Measurements from ENCODE around the gene SH2D3C. TPM values are rescaled to one million over a fixed set of nuclear protein-coding genes. Genes with fewer than 3 reads are reported as not detected.

The SH2D3C gene
- total RNA-seq, 2 experiments from 2014 or later = 10.9 to 11.8 TPM

- H3K27ac ChIP-seq (ENCODE audit: low read depth in 1 of 2, low read length in 2 of 2) = peak overlapping the region in 1 of 2 donors; percentile 9
- H3K36me3 Mint-ChIP-seq (ENCODE audit: low read depth) = peaks cover 60% of the 10 kb centered on the region
- no peaks in the 10 kb centered on the region for H3K27me3 Mint-ChIP-seq
- H3K27me3 ChIP-seq (ENCODE audit: control insufficient read depth in 1 of 2, insufficient read depth in 2 of 2, low read length in 2 of 2) = no peaks in the 10 kb centered on the region
- ATAC-seq (ENCODE audit: poor library complexity) (no peak), DNase-seq (no peak)
- no peak overlapping the region for H3K4me3 ChIP-seq (ENCODE audit: low read length)
- H3K9me3 Mint-ChIP-seq = no peaks in the 10 kb centered on the region
- ChIA-PET CTCF (interaction anchor here (1.9 to 4.6 kb wide), 2 partner anchors 12 to 38 kb away, joined by 6 to 24 read pairs; partner anchors contain the start of genes CDK9 and TOR2A), POLR2A (interaction anchor here (0.8 to 0.9 kb wide), 2 partner anchors 10 to 12 kb away, joined by 3 read pairs; partner anchors contain the start of gene CDK9)
- TF ChIP-seq, protein P1, sequence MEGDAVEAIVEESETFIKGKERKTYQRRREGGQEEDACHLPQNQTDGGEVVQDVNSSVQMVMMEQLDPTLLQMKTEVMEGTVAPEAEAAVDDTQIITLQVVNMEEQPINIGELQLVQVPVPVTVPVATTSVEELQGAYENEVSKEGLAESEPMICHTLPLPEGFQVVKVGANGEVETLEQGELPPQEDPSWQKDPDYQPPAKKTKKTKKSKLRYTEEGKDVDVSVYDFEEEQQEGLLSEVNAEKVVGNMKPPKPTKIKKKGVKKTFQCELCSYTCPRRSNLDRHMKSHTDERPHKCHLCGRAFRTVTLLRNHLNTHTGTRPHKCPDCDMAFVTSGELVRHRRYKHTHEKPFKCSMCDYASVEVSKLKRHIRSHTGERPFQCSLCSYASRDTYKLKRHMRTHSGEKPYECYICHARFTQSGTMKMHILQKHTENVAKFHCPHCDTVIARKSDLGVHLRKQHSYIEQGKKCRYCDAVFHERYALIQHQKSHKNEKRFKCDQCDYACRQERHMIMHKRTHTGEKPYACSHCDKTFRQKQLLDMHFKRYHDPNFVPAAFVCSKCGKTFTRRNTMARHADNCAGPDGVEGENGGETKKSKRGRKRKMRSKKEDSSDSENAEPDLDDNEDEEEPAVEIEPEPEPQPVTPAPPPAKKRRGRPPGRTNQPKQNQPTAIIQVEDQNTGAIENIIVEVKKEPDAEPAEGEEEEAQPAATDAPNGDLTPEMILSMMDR (IDR thresholded peaks at IDR 0.05) = no peak
- no peak overlapping the region for H3K4me3 Mint-ChIP-seq
- peak overlapping the region; percentile 97 for H3K27ac Mint-ChIP-seq
- H3K4me1 Mint-ChIP-seq (ENCODE audit: low read depth) = peaks cover 64% of the 10 kb centered on the region
- intact Hi-C loops (cut with DNase I, micrococcal nuclease) = no loop called here
- peaks cover 74% of the 10 kb centered on the region for H3K4me1 ChIP-seq (ENCODE audit: insufficient read depth, low read length)
- H3K9me3 ChIP-seq (ENCODE audit: control insufficient read depth in 1 of 2, insufficient read depth in 1 of 2, low read length in 2 of 2) = no peaks in the 10 kb centered on the region
- peaks cover 41% of the 10 kb centered on the region for H3K36me3 ChIP-seq (ENCODE audit: insufficient read depth, low read length)
Measured at GRCh38 chr9:127773272-127773671, 5.2 kb downstream of the SH2D3C start.

DNA sequence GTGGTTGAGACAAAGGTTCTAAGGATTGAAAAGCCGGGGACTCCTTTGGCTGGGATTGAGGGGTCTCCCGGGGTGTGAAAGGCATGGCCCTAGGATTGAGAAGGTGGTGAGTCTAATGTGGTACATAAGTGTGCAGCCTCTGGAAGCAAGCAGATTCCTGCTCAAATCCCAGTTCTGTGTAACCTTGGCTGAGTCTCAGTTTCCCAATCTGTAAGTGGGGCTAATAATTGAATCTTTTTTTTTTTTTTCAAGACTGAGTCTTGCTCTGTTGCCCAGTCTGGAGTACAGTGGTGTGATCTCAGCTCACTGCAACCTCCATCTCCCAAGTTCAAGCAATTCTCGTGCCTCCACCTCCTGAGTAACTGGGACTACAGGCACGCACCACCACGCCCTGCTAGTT lies 5.9 kb downstream of the SH2D3C start:
- peak overlapping the region; percentile 97 for H3K27ac Mint-ChIP-seq
- H3K36me3 Mint-ChIP-seq (ENCODE audit: low read depth) = peaks cover 59% of the 10 kb centered on the region
- peak overlapping the region; percentile 30 for H3K4me3 Mint-ChIP-seq

DNA sequence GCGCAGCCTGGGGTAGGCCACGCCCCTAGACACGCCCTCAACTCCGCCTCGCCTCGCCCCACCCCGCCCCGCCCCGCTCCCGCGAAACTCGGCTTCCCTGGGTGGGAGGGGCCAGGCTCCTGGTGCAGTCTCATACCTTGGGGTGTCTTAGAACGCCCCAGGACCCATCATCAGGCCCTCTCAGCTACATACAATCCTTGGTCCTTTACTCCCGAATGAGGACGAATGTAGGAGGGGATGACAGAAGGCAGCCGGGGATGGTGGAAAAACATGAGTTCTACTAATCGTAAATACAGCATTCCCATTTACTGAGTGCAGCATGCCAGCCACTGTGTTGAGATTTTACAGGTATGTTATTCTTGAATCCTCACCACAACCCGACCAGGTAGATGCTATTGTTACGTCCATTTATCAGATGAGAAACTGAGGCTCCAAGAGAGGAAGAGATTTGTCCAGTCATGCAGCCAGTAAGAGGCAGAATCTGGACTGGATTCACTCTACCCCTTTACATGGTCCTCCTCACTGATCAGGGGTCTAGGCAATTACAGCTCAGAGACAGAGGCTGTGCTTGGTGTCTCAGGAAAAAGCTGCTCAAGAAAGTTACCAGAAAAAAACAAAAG lies 6.8 kb downstream of the SH2D3C start:
- no peaks in the 10 kb centered on the region for H3K27me3 Mint-ChIP-seq
- intact Hi-C loops (cut with DNase I, micrococcal nuclease) = loop anchor here (1.0 kb wide), 4 partner anchors 12 to 202 kb away; partner anchors contain the start of gene TOR2A (in 2 of the 2)
- H3K27ac Mint-ChIP-seq = peak overlapping the region; percentile 97
- peaks cover 69% of the 10 kb centered on the region for H3K4me1 Mint-ChIP-seq (ENCODE audit: low read depth)
- H3K4me1 ChIP-seq (ENCODE audit: insufficient read depth, low read length) = peaks cover 86% of the 10 kb centered on the region
- H3K4me3 Mint-ChIP-seq = peak overlapping the region; percentile 90
- POLR2A ChIA-PET = interaction anchor here (0.6 to 3.8 kb wide), 19 partner anchors 7 to 357 kb away, joined by 3 to 45 read pairs (median 4); partner anchors contain the start of genes CDK9, LRSAM1, PTRH1 and RPL12
- peaks cover 66% of the 10 kb centered on the region for H3K36me3 Mint-ChIP-seq (ENCODE audit: low read depth)
- no peaks in the 10 kb centered on the region for H3K27me3 ChIP-seq (ENCODE audit: control insufficient read depth in 1 of 2, insufficient read depth in 2 of 2, low read length in 2 of 2)
- H3K9me3 Mint-ChIP-seq = no peaks in the 10 kb centered on the region
- no peaks in the 10 kb centered on the region for H3K9me3 ChIP-seq (ENCODE audit: control insufficient read depth in 1 of 2, insufficient read depth in 1 of 2, low read length in 2 of 2)
- no peak for DNase-seq
- TF ChIP-seq, protein P1 (IDR thresholded peaks at IDR 0.05) = no peak
- H3K36me3 ChIP-seq (ENCODE audit: insufficient read depth, low read length) = peaks cover 50% of the 10 kb centered on the region
- peak overlapping the region; percentile 69 for H3K4me3 ChIP-seq (ENCODE audit: low read length)
- peak overlapping the region in 1 of 2 donors; percentile 90 for H3K27ac ChIP-seq (ENCODE audit: low read depth in 1 of 2, low read length in 2 of 2)
- no peak for ATAC-seq (ENCODE audit: poor library complexity)
- CTCF ChIA-PET = interaction anchor here (1.0 to 4.6 kb wide), 6 partner anchors 11 to 138 kb away, joined by 4 to 24 read pairs (median 8); partner anchors contain the start of genes CDK9 and TOR2A

More for the DNA sequence above, 5.9 kb downstream of the SH2D3C start:
- ChIA-PET POLR2A (interaction anchor here (0.9 to 3.8 kb wide), 4 partner anchors 10 to 38 kb away, joined by 3 to 45 read pairs (median 16); partner anchors contain the start of genes CDK9 and TOR2A), CTCF (interaction anchor here (1.9 to 4.6 kb wide), 2 partner anchors 12 to 37 kb away, joined by 6 to 24 read pairs; partner anchors contain the start of genes CDK9 and TOR2A)
- H3K4me3 ChIP-seq (ENCODE audit: low read length) = no peak overlapping the region
- H3K27me3 ChIP-seq (ENCODE audit: control insufficient read depth in 1 of 2, insufficient read depth in 2 of 2, low read length in 2 of 2) = no peaks in the 10 kb centered on the region
- no peak overlapping the region for H3K27ac ChIP-seq (ENCODE audit: low read depth in 1 of 2, low read length in 2 of 2)
- TF ChIP-seq, protein P1 (IDR thresholded peaks at IDR 0.05) = no peak
- intact Hi-C loops (cut with DNase I, micrococcal nuclease) = no loop called here
- peaks cover 45% of the 10 kb centered on the region for H3K36me3 ChIP-seq (ENCODE audit: insufficient read depth, low read length)
- H3K9me3 Mint-ChIP-seq = no peaks in the 10 kb centered on the region
- DNase-seq (no peak), ATAC-seq (ENCODE audit: poor library complexity) (no peak)
- H3K4me1 ChIP-seq (ENCODE audit: insufficient read depth, low read length) = peaks cover 81% of the 10 kb centered on the region
- H3K4me1 Mint-ChIP-seq (ENCODE audit: low read depth) = peaks cover 66% of the 10 kb centered on the region
- H3K9me3 ChIP-seq (ENCODE audit: control insufficient read depth in 1 of 2, insufficient read depth in 1 of 2, low read length in 2 of 2) = no peaks in the 10 kb centered on the region
- H3K27me3 Mint-ChIP-seq = no peaks in the 10 kb centered on the region

All from CD4-positive, alpha-beta T cell (primary cell).